H1 (cell line): ENCODE results near the gene PLB1.

Source experiments
- CTCF ChIP-seq, 3 experiments: IDR thresholded peaks; 1 replicate in 2 of 3; 2 replicates in 1 of 3; pipeline versions ENCODE4 v1.5.1 to v1.6.1; 2011; ENCODE audit warnings: low read length in 3 of 3, mild to moderate bottlenecking in 3 of 3, inconsistent platforms in 2 of 3, low read depth in 1 of 3, moderate library complexity in 1 of 3; ENCODE audit not compliant: insufficient read depth in 1 of 3; ENCODE audit errors: control extremely low read depth in 1 of 3
- MAFK ChIP-seq: IDR thresholded peaks from 2 replicates; pipeline ENCODE4 v1.6.1; 2012; ENCODE audit warnings: low read depth, mild to moderate bottlenecking, improper control_type of control experiment, low read length
- POLR2A ChIP-seq, 2 experiments: IDR thresholded peaks; 1 replicate in 1 of 2; 2 replicates in 1 of 2; pipeline ENCODE4 v1.6.1; 2011; ENCODE audit warnings: low read depth in 2 of 2, low read length in 2 of 2, mild to moderate bottlenecking in 2 of 2; ENCODE audit errors: control extremely low read depth in 1 of 2
- YY1 ChIP-seq: IDR thresholded peaks from 2 replicates; pipeline ENCODE4 v1.6.1; 2011; ENCODE audit warnings: low read depth, mild to moderate bottlenecking, low read length

- TF ChIP-seq CTCF (IDR thresholded peaks at IDR 0.05; ENCODE audit: control extremely low read depth in 1 of 3, insufficient read depth in 1 of 3, low read depth in 1 of 3, low read length in 3 of 3), result no peak
- no peak for TF ChIP-seq YY1
- no peak for TF ChIP-seq MAFK
- no peak for TF ChIP-seq POLR2A (IDR thresholded peaks at IDR 0.05; ENCODE audit: control extremely low read depth in 1 of 2, low read depth in 2 of 2, low read length in 2 of 2)
These were observed 146.9 kb downstream of the PLB1 start for GRCh38 chr2:28642796-28643195.
